Skeletal muscle satellite cell (primary cell): Measurements from ENCODE around the gene SSPN. TPM values are rescaled to one million over a fixed set of nuclear protein-coding genes. Genes with fewer than 3 reads are reported as not detected.

Experiments used
- H3K27me3 ChIP-seq: 2 replicates; pipeline ENCODE4 v1.7.0; 2013; ENCODE audit warnings: low read length; ENCODE audit not compliant: control insufficient read depth, insufficient read depth
- H3K36me3 ChIP-seq: 2 replicates; pipeline ENCODE4 v1.7.0; 2013; ENCODE audit warnings: mild to moderate bottlenecking, control low read depth, low read length; ENCODE audit not compliant: insufficient read depth
- H3K4me1 ChIP-seq: 2 replicates; pipeline ENCODE4 v1.7.0; 2013; ENCODE audit warnings: low read length; ENCODE audit not compliant: control insufficient read depth, insufficient read depth
- H3K4me2 ChIP-seq: 2 replicates; pipeline ENCODE4 v1.7.0; 2013; ENCODE audit warnings: mild to moderate bottlenecking, low read length
- H3K4me3 ChIP-seq: 2 replicates; pipeline ENCODE4 v1.7.0; 2013; ENCODE audit warnings: low read length
- H3K9ac ChIP-seq: 2 replicates; pipeline ENCODE4 v1.7.0; 2013; ENCODE audit warnings: mild to moderate bottlenecking, low read depth, low read length, moderate library complexity
- H3K9me3 ChIP-seq: replicated peaks from 2 replicates; pipeline ENCODE4 v1.7.0; 2013; ENCODE audit warnings: mild to moderate bottlenecking, control low read depth, low read length
- total RNA-seq: library from RNA; depleted of rRNA; stranded (reverse); fragments of >200 nt; gene quantifications from 2 replicates; pipeline ENCODE4 v1.2.3, GENCODE V29; 2012; rRNA removed

The SSPN gene
- 1.0 and 5.2 TPM in 2 replicates for total RNA-seq

DNA sequence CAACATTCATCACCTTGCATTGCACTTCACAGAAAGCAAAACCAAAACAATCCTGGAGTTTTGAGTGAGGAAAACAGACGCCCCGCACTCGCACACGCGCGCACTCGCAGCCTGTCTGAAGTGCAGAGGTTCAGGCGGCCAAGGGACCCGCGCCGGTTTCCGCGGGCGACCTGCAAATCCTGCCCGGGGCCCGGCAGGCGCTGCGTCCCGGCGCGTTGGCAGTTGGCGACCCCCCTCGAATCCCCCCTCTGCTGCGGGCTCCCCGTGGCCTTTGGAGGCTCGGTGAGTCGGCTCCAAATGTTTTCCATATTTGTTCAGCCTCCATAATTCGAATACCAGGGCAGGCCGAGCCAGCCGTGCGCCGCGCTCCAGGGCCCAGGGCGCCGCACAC lies at the start of gene SSPN:
TSS of gene SSPN (plus strand) at position 324 of the 391 bp plus-strand sequence. CDS start 100 bp downstream, outside the sequence.
- no peaks in the 10 kb centered on the region for H3K36me3 ChIP-seq
- no peaks in the 10 kb centered on the region for H3K9me3 ChIP-seq
- H3K4me1 ChIP-seq = peaks cover 32% of the 10 kb centered on the region
- H3K27me3 ChIP-seq = no peaks in the 10 kb centered on the region
- H3K9ac ChIP-seq = peak within 1 kb of the TSS; percentile 84
- peak within 1 kb of the TSS; percentile 76 for H3K4me3 ChIP-seq
- peak within 1 kb of the TSS; percentile 95 for H3K4me2 ChIP-seq

- Histone ChIP-seq H3K36me3 (no peaks in the 10 kb centered on the region), H3K9ac (no peak overlapping the region), H3K4me3 (no peak overlapping the region), H3K27me3 (no peaks in the 10 kb centered on the region), H3K4me1 (peaks cover 22% of the 10 kb centered on the region), H3K9me3 (no peaks in the 10 kb centered on the region), H3K4me2 (no peak overlapping the region)
These were observed 47.1 kb upstream of the SSPN start for GRCh38 chr12:26148291-26148690.

DNA sequence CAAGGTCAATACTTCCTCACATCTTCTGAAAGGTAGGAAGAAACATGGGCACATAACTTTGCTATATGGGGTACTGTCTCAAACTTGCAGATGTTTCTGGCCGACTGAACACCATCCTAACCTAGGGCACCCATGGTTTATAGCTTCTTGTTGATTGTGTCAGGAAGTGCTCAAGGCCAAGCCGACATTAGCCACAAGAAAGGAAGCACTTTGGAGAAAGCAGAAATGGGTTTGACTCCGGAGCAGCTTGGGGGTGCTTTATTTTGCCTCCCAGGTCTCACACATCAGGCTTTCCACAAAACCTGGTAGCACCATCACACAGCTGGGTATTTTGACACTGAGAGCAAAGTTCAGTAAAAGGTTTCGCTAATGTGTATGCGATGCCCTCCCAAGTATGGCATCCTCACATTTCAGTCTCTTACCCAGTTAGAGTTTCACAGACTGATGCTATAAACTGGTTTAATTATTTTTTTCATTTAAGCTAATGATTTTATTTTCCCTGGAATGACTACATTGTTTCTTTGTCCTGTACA lies 45.3 kb upstream of the SSPN start:
- Histone ChIP-seq H3K9me3 (no peaks in the 10 kb centered on the region), H3K9ac (no peak overlapping the region), H3K4me1 (peaks cover 34% of the 10 kb centered on the region), H3K36me3 (no peaks in the 10 kb centered on the region), H3K4me2 (no peak overlapping the region), H3K4me3 (no peak overlapping the region), H3K27me3 (no peaks in the 10 kb centered on the region)

DNA sequence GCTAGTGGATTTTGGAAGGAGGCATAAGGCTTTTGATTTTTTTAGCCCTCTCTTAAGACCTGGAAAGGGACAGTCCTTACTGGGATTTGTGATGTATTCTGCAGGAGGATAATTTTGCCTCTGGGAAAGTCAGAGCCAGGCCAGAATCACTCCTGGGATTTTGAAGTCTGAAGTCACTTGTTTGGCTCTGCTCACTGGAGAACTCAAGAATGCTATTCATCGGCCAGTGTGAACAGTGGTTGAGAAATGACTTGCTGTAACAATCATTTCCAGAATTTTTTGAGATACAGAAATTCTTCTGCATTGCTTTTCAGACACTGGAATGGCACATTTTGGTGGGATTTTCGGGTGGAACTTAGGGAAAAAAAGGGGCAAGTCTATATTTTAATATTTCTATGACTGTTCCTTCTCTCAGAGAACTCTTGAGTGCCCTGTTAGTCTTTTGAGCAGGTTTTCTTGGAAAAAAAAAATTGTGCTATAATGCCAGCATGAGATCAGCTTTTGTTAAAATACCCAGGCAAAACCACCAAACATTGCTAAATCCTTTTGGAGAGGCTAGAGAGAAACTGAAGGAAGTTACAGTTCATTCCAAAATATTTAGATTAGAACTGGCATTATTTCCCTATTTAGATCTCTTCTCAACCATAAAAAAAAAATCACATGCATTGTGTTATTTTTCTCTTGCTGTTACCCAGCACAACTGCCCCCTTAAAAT lies 44.5 kb upstream of the SSPN start:
- Histone ChIP-seq H3K4me2 (no peak overlapping the region), H3K9ac (peak overlapping the region; percentile 13), H3K36me3 (no peaks in the 10 kb centered on the region), H3K4me3 (no peak overlapping the region), H3K9me3 (no peaks in the 10 kb centered on the region), H3K4me1 (peaks cover 34% of the 10 kb centered on the region), H3K27me3 (no peaks in the 10 kb centered on the region)

DNA sequence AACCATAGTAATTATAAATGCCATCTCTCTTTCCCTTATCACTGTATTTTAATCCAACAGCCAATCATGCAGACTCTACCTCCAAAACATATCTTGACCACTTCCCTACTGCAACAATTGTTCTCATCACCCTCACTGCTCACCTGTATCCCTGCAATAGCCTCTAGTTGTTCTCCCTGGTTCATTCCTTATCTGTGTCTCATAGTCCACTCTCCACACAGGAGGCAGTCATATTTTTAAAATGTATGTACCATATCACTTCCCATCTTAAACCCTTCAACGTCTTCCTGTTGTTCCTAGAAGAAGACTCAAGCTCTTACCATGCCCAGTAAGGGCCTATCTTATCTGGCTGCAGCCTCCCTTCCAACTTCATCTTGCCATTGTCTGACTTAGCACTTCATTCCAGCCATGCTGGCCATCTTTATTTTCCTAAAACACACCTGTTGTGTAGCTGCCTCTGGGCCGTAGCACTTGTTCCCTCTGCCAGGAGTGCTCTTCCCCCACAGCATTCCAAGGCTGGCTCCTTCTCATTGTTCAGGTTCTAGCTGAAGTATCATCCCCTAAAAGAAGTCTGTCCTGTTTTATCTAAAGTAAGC lies 42.8 kb upstream of the SSPN start:
- Histone ChIP-seq H3K36me3 (no peaks in the 10 kb centered on the region), H3K9ac (peak overlapping the region; percentile 12), H3K27me3 (no peaks in the 10 kb centered on the region), H3K4me3 (peak overlapping the region; percentile 5), H3K4me2 (peak overlapping the region; percentile 41), H3K9me3 (no peaks in the 10 kb centered on the region), H3K4me1 (peaks cover 34% of the 10 kb centered on the region)

GRCh38 chr12:26153421-26154154 lies 41.8 kb upstream of the SSPN start:
- peak overlapping the region; percentile 35 for H3K4me3 ChIP-seq
- peak overlapping the region; percentile 31 for H3K9ac ChIP-seq
- H3K4me1 ChIP-seq = peaks cover 34% of the 10 kb centered on the region
- peak overlapping the region; percentile 73 for H3K4me2 ChIP-seq
- no peaks in the 10 kb centered on the region for H3K9me3 ChIP-seq
- H3K27me3 ChIP-seq = no peaks in the 10 kb centered on the region
- H3K36me3 ChIP-seq = no peaks in the 10 kb centered on the region

DNA sequence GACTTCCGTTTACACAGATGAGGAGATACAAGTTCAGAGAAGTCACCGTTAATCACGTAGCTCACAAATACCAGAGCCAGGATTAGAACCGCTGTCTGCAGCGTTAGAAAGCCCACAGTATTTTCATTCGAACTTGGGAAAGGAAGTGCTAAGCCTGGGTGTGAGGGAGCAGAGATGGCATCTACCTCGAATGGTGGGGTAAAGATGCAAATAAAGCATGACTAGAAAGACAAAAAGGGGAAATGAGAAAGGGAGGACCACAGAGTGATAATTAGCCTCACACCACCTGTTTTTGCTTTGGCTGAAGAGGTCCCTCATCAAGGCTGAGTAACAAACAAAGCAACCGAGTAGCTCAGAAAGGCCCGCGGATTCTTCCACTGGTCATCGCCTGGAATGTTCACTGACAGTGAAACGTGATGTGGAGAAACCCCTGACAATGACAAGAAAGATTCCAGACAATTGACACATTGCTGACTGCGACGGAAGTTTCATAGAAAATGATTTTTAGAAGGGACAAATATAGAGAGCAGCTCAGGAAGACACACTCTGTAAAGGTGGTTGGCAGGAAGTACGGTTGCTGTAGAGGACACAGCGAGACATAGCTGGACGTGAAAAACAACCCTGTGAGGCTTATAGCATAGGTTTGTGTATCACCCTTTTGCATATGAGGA lies 39.0 kb upstream of the SSPN start:
- no peaks in the 10 kb centered on the region for H3K27me3 ChIP-seq
- H3K4me3 ChIP-seq = no peak overlapping the region
- H3K36me3 ChIP-seq = no peaks in the 10 kb centered on the region
- H3K4me2 ChIP-seq = no peak overlapping the region
- no peaks in the 10 kb centered on the region for H3K9me3 ChIP-seq
- H3K4me1 ChIP-seq = peaks cover 25% of the 10 kb centered on the region
- H3K9ac ChIP-seq = no peak overlapping the region

DNA sequence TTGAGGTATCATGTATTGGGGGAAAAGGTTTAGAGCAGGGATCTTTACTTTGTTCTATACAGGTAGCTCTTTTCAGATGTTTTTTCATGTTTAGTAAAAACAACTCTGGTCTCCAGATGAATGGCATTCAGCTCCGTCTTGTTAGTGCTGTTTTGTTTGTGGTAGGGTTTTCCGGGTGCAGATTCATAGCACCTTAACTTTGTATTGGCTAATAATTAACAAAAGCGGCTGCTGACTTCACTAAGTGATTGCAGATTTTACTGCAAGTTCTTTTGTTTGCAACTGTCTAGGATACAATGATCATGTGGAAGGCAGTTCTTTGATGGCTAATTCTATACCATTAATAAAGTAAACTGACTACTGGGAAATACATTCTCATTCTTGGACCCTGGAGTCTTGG lies 38.4 kb upstream of the SSPN start:
- Histone ChIP-seq H3K9ac (no peak overlapping the region), H3K36me3 (no peaks in the 10 kb centered on the region), H3K4me3 (no peak overlapping the region), H3K4me2 (no peak overlapping the region), H3K9me3 (no peaks in the 10 kb centered on the region), H3K27me3 (no peaks in the 10 kb centered on the region), H3K4me1 (peaks cover 21% of the 10 kb centered on the region)

DNA sequence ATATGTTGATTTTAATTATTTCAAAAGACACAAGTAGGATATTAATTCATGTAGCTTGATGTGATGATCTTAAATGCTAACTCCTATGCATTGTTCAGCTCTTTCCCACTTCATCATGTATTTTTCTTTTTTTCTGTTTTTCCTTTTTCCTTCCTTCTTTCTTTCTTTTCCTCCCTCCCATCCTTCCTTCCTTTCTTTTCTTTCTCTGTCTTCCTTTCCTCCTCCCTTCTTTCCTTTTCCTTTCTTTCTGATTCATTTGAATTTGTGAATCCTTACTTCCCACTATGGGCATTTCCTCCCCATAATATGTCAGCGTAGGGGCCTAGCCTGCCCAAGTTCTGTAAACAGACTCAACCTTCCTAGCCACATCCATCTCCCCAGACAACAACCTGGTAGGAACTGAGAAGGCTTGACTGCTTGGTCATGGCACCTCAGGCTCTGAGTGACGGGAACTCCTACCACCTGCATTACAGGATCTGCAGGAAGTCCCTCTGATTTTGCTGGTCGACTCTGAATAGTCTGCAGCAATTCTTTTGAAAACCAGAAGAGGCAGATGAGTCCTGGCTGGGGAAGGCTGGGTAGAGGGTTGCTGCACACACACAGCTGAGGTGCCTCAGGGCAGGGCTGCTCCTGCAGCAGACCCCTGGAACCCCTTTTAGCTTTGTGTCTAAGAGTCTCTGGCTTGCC lies 37.2 kb upstream of the SSPN start:
- Histone ChIP-seq H3K4me1 (peaks cover 12% of the 10 kb centered on the region), H3K9me3 (no peaks in the 10 kb centered on the region), H3K36me3 (no peaks in the 10 kb centered on the region), H3K4me3 (no peak overlapping the region), H3K4me2 (no peak overlapping the region), H3K27me3 (no peaks in the 10 kb centered on the region), H3K9ac (no peak overlapping the region)

GRCh38 chr12:26162174-26162573 lies 33.2 kb upstream of the SSPN start:
- no peaks in the 10 kb centered on the region for H3K9me3 ChIP-seq
- H3K9ac ChIP-seq = no peak overlapping the region
- H3K4me3 ChIP-seq = no peak overlapping the region
- H3K4me1 ChIP-seq = no peaks in the 10 kb centered on the region
- H3K36me3 ChIP-seq = no peaks in the 10 kb centered on the region
- no peaks in the 10 kb centered on the region for H3K27me3 ChIP-seq
- no peak overlapping the region for H3K4me2 ChIP-seq

DNA sequence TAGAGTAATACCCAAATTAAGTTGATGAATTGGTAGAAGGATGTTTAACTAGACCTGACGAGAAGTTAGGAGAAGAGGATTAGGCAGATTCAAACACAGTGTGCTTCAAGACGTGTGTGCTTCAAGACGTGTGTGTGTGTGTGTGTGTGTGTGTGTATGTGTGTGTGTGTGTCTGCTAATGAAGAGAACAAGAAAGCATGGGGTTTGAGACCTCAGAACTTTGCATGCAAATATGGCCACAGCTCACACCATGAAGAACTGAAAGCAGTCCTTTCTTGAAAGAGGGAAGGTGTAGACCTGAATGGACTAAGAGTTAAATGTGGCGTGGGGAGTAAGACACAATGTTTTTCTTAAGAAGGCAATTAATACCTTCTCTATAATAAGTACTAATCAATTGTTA lies 32.5 kb upstream of the SSPN start:
- no peak overlapping the region for H3K4me3 ChIP-seq
- H3K9me3 ChIP-seq = no peaks in the 10 kb centered on the region
- H3K4me1 ChIP-seq = no peaks in the 10 kb centered on the region
- no peaks in the 10 kb centered on the region for H3K27me3 ChIP-seq
- no peak overlapping the region for H3K9ac ChIP-seq
- H3K36me3 ChIP-seq = no peaks in the 10 kb centered on the region
- H3K4me2 ChIP-seq = no peak overlapping the region
